GM20000 (cell line): Measurements from ENCODE around the gene ASXL1.
"Not testable (repeated sequence)": the region's sequence is repeated elsewhere in the genome, so short reads cannot be mapped to it uniquely, and the experiment has no call there.

Experiments
- DNase-seq: peaks from one replicate; pipeline ENCODE4 v3.0.0; 2012; ENCODE audit warnings: low spot score
- CTCF ChIP-seq: IDR thresholded peaks from 2 replicates; pipeline ENCODE4 v1.5.1; 2012; ENCODE audit warnings: mild to moderate bottlenecking, control low read depth; ENCODE audit errors: extremely low read depth, missing control alignments

ASXL1 gene

GRCh38 chr20:32339116-32339515, 19.0 kb upstream of the ASXL1 start:
- no peak for TF ChIP-seq CTCF
- no peak for DNase-seq

GRCh38 chr20:32341053-32341452, 17.1 kb upstream of the ASXL1 start:
- DNase-seq, result not testable (repeated sequence)

- no peak for DNase-seq
- TF ChIP-seq CTCF, result no peak
Observed at GRCh38 chr20:32343439-32343838, 14.7 kb upstream of the ASXL1 start.

GRCh38 chr20:32344835-32345506, 13.2 kb upstream of the ASXL1 start:
- no peak for DNase-seq
- TF ChIP-seq CTCF, result no peak

DNA sequence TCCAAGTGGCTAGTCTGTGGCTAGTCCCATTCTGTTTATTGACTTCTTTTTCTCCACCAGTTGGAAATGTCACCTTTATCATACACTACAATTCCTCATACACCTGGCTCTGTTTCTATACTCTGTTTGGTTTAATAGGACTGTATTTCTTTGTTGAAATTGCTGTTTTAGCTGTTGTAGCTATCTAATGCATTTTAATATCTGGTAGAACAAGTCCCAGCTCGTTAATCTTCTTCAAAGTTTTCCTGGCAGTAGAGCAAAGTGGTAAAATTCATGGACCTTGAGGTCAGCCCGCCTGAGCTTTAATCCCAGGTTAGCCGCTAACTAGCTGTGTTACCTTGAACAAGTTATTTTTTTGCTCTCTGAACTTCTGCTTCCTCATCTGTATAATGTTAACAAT, 9.9 kb upstream of the ASXL1 start:
- TF ChIP-seq CTCF, result no peak
- no peak for DNase-seq

DNA sequence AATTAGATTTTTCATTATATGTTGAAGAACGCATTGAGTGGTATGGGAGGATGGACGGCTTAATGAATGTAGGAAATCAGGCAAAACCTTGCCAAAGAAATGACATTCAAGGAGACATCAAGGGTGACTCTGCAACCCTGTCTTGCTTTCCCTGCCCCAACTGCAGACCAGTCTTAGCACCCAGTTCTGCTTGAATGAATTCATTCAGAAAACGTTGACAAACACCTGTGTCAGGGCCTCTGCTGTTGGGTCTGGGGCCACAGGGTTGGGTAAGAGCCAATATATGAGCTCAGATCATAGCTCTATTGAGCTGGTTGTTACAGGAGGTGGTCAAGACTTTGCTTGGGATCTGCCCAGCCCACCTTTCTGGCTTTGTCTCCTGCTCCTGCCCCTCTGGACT, 7.7 kb upstream of the ASXL1 start:
- no peak for TF ChIP-seq CTCF
- no peak for DNase-seq

GRCh38 chr20:32352121-32352720, 5.9 kb upstream of the ASXL1 start:
- no peak for DNase-seq
- no peak for TF ChIP-seq CTCF
